ENCODE measurements around the gene NMUR1.

Gene NMUR1

DNA sequence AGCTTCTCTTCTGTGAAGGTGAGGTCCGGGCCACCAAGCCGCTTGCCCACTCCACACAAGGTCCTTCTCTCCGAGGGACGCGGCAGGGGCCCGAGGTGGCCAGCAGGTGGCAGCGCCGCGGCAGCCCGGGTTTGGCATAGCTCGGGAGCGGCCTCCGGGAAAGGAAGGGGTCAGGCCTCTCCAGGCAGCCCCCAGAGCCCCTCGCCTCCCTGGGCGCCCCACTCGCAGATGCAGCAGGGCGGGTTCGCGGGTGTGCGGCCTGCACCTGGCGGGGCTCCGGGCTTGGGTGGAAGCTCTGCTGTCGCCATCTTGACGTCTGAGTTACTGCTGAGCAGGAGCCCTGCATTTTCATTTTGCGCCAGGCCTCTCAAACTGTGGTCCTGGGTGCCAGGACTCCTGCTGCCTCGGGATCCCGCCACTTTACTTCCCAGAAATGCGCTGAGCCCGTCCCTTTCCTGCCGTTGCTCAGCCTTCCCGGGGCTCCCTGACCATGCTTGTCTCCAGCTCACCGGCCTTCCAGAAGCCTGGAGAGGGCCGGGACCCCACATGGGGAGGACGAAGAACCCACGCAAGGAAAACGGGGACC, 47.3 kb downstream of the NMUR1 start:
- TF ChIP-seq, protein P1, sequence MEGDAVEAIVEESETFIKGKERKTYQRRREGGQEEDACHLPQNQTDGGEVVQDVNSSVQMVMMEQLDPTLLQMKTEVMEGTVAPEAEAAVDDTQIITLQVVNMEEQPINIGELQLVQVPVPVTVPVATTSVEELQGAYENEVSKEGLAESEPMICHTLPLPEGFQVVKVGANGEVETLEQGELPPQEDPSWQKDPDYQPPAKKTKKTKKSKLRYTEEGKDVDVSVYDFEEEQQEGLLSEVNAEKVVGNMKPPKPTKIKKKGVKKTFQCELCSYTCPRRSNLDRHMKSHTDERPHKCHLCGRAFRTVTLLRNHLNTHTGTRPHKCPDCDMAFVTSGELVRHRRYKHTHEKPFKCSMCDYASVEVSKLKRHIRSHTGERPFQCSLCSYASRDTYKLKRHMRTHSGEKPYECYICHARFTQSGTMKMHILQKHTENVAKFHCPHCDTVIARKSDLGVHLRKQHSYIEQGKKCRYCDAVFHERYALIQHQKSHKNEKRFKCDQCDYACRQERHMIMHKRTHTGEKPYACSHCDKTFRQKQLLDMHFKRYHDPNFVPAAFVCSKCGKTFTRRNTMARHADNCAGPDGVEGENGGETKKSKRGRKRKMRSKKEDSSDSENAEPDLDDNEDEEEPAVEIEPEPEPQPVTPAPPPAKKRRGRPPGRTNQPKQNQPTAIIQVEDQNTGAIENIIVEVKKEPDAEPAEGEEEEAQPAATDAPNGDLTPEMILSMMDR (conservative IDR thresholded peaks at IDR 0.05; ENCODE audit: low read length), result peak; percentile 70
- H3K4me3 ChIP-seq (ENCODE audit: low read length), result peak overlapping the region; percentile 55
- DNase-seq (ENCODE audit: low read depth), result peak; percentile 59

DNA sequence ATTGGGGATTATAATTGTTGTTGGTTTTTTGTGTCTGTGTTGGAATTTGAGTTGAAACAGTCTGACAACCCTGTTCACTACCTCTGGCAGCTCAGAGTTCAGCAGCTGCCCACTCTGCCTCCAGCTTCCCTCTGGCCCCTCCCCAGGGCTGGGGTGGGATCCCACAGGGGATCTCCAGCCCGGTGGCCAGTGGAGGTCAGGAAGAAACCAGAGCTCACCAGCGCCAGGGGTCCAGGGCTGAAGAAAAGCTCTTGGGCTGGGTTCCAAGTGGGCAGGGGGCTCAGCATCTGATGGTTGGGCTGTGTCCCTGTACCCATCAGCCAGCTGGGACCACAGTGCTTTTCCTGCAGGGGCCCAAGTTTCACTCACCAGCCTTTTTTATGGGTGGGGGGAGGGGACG, 49.5 kb downstream of the NMUR1 start:
- H3K4me3 ChIP-seq (ENCODE audit: low read length), result no peak overlapping the region
- TF ChIP-seq, protein P1 (conservative IDR thresholded peaks at IDR 0.05; ENCODE audit: low read length), result no peak
- no peak for DNase-seq (ENCODE audit: low read depth)

DNA sequence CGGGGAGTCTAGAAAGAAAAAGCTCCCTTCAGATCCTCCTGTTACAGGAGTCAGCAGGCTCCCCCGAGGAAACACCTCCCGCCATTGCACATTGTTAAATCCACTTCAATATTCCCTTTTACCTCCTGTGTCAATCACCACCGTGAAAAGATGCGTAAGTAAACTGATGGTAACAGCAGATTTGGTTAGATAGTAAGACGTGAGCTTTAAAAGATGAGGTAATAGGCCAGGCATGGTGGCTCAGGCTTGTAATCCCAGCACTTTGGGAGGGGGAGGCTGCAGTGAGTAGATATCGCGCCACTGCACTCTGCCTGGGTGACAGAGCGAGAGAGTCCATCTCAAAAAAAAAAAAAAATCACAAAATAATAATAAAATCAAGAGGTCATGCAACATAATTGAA, 50.8 kb downstream of the NMUR1 start:
- TF ChIP-seq, protein P1 (conservative IDR thresholded peaks at IDR 0.05; ENCODE audit: low read length), result no peak
- no peak for DNase-seq (ENCODE audit: low read depth)
- no peak overlapping the region for H3K4me3 ChIP-seq (ENCODE audit: low read length)

GRCh38 chr2:231476920-231477319, 53.3 kb downstream of the NMUR1 start:
- TF ChIP-seq, protein P1 (conservative IDR thresholded peaks at IDR 0.05; ENCODE audit: low read length), result no peak
- no peak overlapping the region for H3K4me3 ChIP-seq (ENCODE audit: low read length)
- no peak for DNase-seq (ENCODE audit: low read depth)

GRCh38 chr2:231475965-231476364, 54.3 kb downstream of the NMUR1 start:
- TF ChIP-seq, protein P1 (conservative IDR thresholded peaks at IDR 0.05; ENCODE audit: low read length), result no peak
- DNase-seq (ENCODE audit: low read depth), result no peak
- no peak overlapping the region for H3K4me3 ChIP-seq (ENCODE audit: low read length)
